HEK293 (cell line): ENCODE results near the gene DEPDC5.
"Not testable (repeated sequence)": the region's sequence is repeated elsewhere in the genome, so short reads cannot be mapped to it uniquely, and the experiment has no call there.

Experiments used
- CTCF ChIA-PET: fragments of 350-600 bp; formaldehyde crosslinking; extraction: SDS; loops from one replicate; lab custom pipeline; 2021; ENCODE audit warnings: antibody characterized with exemption; lab: Yijun Ruan, JAX
- POLR2A ChIA-PET: fragments of 300-600 bp; formaldehyde crosslinking; extraction: SDS; loops from one replicate; lab custom pipeline; 2020; ENCODE audit warnings: antibody characterized with exemption, inconsistent platforms; lab: Yijun Ruan, JAX
- H3K27ac ChIP-seq: fragments of 200-500 bp; sonication (Bioruptor generic); 2 replicates; pipeline ENCODE4 v1.5.1; 2014; ENCODE audit warnings: low read depth, low read length, control low read depth, inconsistent platforms; ENCODE audit errors: extremely low read depth
- H3K36me3 ChIP-seq, 2 experiments: fragments of 200-500 bp in 1 of 2; sonication (Bioruptor generic) in 1 of 2; 1 replicate in 1 of 2; 2 replicates in 1 of 2; pipeline ENCODE4 v1.5.1; 2014 to 2017; ENCODE audit warnings: inconsistent platforms in 2 of 2, low read length in 2 of 2; ENCODE audit not compliant: control insufficient read depth in 2 of 2, insufficient read depth in 1 of 2
- H3K4me1 ChIP-seq: fragments of 200-500 bp; sonication (Bioruptor generic); 2 replicates; pipeline ENCODE4 v1.5.1; 2014; ENCODE audit warnings: mild to moderate bottlenecking, low read length, inconsistent platforms; ENCODE audit not compliant: control insufficient read depth, insufficient read depth
- H3K4me3 ChIP-seq: 2 replicates; pipeline ENCODE4 v1.5.1; 2011; ENCODE audit warnings: low read depth, mild to moderate bottlenecking, control low read depth, low read length, moderate library complexity
- H3K9me3 ChIP-seq: fragments of 200-500 bp; sonication (Bioruptor generic); 2 replicates; pipeline ENCODE4 v1.5.1; 2014; ENCODE audit warnings: low read depth, low read length, inconsistent platforms; ENCODE audit not compliant: control insufficient read depth, insufficient read depth
- EGR2 ChIP-seq: fragments of 450-650 bp; formaldehyde crosslinking; IDR thresholded peaks from 2 replicates; pipeline ENCODE4 v1.5.1; 2016; ENCODE audit warnings: low read depth, missing biosample characterization, missing genetic modification characterization
- GLIS1 ChIP-seq: fragments of 450-650 bp; formaldehyde crosslinking; IDR thresholded peaks from 2 replicates; pipeline ENCODE4 v1.5.1; 2016; ENCODE audit warnings: missing biosample characterization, missing genetic modification characterization
- HOXC10 ChIP-seq: sonication (generic); formaldehyde crosslinking; IDR thresholded peaks from 2 replicates; pipeline ENCODE4 v1.8.1; 2023; ENCODE audit warnings: mild to moderate bottlenecking, missing genetic modification reagents
- KLF10 ChIP-seq: fragments of 450-650 bp; IDR thresholded peaks from 2 replicates; pipeline ENCODE4 v1.5.1; 2018; ENCODE audit warnings: missing biosample characterization, mild to moderate bottlenecking, missing genetic modification characterization
- MZF1 ChIP-seq: fragments of 450-650 bp; formaldehyde crosslinking; IDR thresholded peaks from 2 replicates; pipeline ENCODE4 v1.5.1; 2017; ENCODE audit warnings: missing biosample characterization, missing genetic modification characterization, borderline replicate concordance
- SP2 ChIP-seq: fragments of 450-650 bp; formaldehyde crosslinking; IDR thresholded peaks from 2 replicates; pipeline ENCODE4 v1.5.1; 2016; ENCODE audit warnings: missing biosample characterization, missing genetic modification characterization
- ZFP37 ChIP-seq: fragments of 450-650 bp; formaldehyde crosslinking; IDR thresholded peaks from 2 replicates; pipeline ENCODE4 v1.5.1; 2016; ENCODE audit warnings: missing biosample characterization, missing genetic modification characterization
- ZNF10 ChIP-seq: fragments of 450-650 bp; formaldehyde crosslinking; IDR thresholded peaks from 2 replicates; pipeline ENCODE4 v1.5.1; 2017; ENCODE audit warnings: missing biosample characterization, missing genetic modification characterization
- ZNF211 ChIP-seq: fragments of 450-650 bp; formaldehyde crosslinking; IDR thresholded peaks from 2 replicates; pipeline ENCODE4 v1.5.1; 2016; ENCODE audit warnings: low read depth, missing biosample characterization, missing genetic modification characterization
- ZNF223 ChIP-seq: fragments of 450-650 bp; formaldehyde crosslinking; IDR thresholded peaks from 2 replicates; pipeline ENCODE4 v1.5.1; 2016; ENCODE audit warnings: missing biosample characterization, missing genetic modification characterization
- ZNF24 ChIP-seq: fragments of 450-650 bp; formaldehyde crosslinking; IDR thresholded peaks from 2 replicates; pipeline ENCODE4 v1.5.1; 2016; ENCODE audit warnings: missing biosample characterization, missing genetic modification characterization
- ZNF404 ChIP-seq: fragments of 450-650 bp; formaldehyde crosslinking; IDR thresholded peaks from 2 replicates; pipeline ENCODE4 v1.5.1; 2017; ENCODE audit warnings: missing biosample characterization, missing genetic modification characterization
- ZNF423 ChIP-seq: fragments of 450-650 bp; formaldehyde crosslinking; IDR thresholded peaks from 2 replicates; pipeline ENCODE4 v1.5.1; 2016; ENCODE audit warnings: missing biosample characterization, missing genetic modification characterization
- ZNF600 ChIP-seq: fragments of 450-650 bp; formaldehyde crosslinking; IDR thresholded peaks from 2 replicates; pipeline ENCODE4 v1.5.1; 2016; ENCODE audit warnings: missing biosample characterization, missing genetic modification characterization
- ZNF677 ChIP-seq: fragments of 450-650 bp; IDR thresholded peaks from 2 replicates; pipeline ENCODE4 v1.5.0; 2018; ENCODE audit warnings: missing biosample characterization, mild to moderate bottlenecking, missing genetic modification characterization, moderate library complexity
- ZNF777 ChIP-seq: fragments of 450-650 bp; formaldehyde crosslinking; IDR thresholded peaks from 2 replicates; pipeline ENCODE4 v1.5.1; 2017; ENCODE audit warnings: missing biosample characterization, missing genetic modification characterization, borderline replicate concordance
- ZSCAN23 ChIP-seq: fragments of 450-650 bp; formaldehyde crosslinking; IDR thresholded peaks from 2 replicates; pipeline ENCODE4 v1.5.1; 2016; ENCODE audit warnings: missing biosample characterization, missing genetic modification characterization
- ZSCAN5A ChIP-seq: fragments of 450-650 bp; formaldehyde crosslinking; IDR thresholded peaks from 2 replicates; pipeline ENCODE4 v1.5.1; 2016; ENCODE audit warnings: missing biosample characterization, missing genetic modification characterization
- TF ChIP-seq, protein P1 (sequence below): fragments of 450-650 bp; formaldehyde crosslinking; IDR thresholded peaks from 2 replicates; pipeline ENCODE4 v1.5.1; 2016; ENCODE audit warnings: missing biosample characterization, missing genetic modification characterization
- TF ChIP-seq, protein P2 (sequence below): sonication (generic); formaldehyde crosslinking; IDR thresholded peaks from 2 replicates; pipeline ENCODE4 v1.8.1; 2022; ENCODE audit warnings: mild to moderate bottlenecking, moderate library complexity, missing genetic modification reagents
- TF ChIP-seq, protein P3 (sequence below): fragments of 450-650 bp; formaldehyde crosslinking; IDR thresholded peaks from 2 replicates; pipeline ENCODE4 v1.5.1; 2016; ENCODE audit warnings: missing biosample characterization, missing genetic modification characterization
- TF ChIP-seq, protein P4 (sequence below): fragments of 450-650 bp; formaldehyde crosslinking; IDR thresholded peaks from 2 replicates; pipeline ENCODE4 v1.5.1; 2016; ENCODE audit warnings: missing biosample characterization, missing genetic modification characterization, borderline replicate concordance

DEPDC5 gene

GRCh38 chr22:31800065-31800464 lies 46.2 kb downstream of the DEPDC5 start (continued):
- TF ChIP-seq, protein P1, sequence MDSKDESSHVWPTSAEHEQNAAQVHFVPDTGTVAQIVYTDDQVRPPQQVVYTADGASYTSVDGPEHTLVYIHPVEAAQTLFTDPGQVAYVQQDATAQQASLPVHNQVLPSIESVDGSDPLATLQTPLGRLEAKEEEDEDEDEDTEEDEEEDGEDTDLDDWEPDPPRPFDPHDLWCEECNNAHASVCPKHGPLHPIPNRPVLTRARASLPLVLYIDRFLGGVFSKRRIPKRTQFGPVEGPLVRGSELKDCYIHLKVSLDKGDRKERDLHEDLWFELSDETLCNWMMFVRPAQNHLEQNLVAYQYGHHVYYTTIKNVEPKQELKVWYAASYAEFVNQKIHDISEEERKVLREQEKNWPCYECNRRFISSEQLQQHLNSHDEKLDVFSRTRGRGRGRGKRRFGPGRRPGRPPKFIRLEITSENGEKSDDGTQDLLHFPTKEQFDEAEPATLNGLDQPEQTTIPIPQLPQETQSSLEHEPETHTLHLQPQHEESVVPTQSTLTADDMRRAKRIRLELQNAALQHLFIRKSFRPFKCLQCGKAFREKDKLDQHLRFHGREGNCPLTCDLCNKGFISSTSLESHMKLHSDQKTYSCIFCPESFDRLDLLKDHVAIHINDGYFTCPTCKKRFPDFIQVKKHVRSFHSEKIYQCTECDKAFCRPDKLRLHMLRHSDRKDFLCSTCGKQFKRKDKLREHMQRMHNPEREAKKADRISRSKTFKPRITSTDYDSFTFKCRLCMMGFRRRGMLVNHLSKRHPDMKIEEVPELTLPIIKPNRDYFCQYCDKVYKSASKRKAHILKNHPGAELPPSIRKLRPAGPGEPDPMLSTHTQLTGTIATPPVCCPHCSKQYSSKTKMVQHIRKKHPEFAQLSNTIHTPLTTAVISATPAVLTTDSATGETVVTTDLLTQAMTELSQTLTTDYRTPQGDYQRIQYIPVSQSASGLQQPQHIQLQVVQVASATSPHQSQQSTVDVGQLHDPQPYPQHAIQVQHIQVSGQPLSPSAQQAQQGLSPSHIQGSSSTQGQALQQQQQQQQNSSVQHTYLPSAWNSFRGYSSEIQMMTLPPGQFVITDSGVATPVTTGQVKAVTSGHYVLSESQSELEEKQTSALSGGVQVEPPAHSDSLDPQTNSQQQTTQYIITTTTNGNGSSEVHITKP (tag by site-specific recombination), result no peak
- TF ChIP-seq, protein P2, sequence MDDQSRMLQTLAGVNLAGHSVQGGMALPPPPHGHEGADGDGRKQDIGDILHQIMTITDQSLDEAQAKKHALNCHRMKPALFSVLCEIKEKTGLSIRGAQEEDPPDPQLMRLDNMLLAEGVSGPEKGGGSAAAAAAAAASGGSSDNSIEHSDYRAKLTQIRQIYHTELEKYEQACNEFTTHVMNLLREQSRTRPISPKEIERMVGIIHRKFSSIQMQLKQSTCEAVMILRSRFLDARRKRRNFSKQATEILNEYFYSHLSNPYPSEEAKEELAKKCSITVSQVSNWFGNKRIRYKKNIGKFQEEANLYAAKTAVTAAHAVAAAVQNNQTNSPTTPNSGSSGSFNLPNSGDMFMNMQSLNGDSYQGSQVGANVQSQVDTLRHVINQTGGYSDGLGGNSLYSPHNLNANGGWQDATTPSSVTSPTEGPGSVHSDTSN (CRISPR knock-in tag), result no peak

DNA sequence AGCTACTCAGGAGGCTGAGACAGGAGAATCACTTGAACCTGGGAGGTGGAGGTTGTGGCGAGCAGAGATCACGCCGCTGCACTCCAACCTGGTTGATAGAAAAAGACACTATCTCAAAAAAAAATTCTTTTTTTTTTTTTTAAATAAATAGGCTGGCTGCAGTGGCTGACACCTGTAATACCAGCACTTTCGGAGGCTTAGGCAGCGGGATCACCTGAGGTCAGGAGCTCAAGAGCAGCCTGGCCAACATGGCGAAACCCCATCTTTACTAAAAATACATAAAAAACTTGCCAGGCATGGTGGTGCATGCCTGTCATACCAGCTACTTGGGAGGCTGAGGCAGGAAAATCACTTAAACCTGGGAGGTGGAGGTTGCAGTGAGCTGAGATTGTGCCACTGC lies 47.0 kb downstream of the DEPDC5 start:
- POLR2A ChIA-PET, result interaction anchor here (0.6 kb wide), 1 partner anchor 45 kb away, joined by 3 read pairs; no protein-coding TSS in a partner anchor
- H3K27ac ChIP-seq, CTCF ChIA-PET, H3K4me3 ChIP-seq, H3K9me3 ChIP-seq, H3K4me1 ChIP-seq: not testable (repeated sequence)
- H3K36me3 ChIP-seq, result peaks cover 40 to 73% of the 10 kb centered on the region in 2 experiments

DNA sequence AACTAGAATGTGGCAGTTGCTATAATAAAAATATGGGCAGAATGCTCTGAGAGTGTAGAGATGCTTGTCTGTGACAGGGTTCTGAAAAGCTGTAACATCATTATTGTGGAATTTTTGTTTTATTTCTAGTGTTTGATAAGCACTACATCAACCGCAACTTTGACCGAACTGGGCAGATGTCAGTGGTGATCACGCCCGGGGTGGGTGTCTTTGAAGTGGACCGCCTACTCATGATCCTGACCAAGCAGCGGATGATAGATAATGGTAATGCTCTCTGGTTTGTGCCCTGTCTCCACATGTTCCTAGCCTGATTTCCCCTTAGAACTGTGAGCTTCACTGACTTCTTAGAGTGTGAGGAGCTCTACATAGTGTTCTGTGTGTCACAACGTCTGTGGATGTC lies 48.8 kb downstream of the DEPDC5 start:
- TF ChIP-seq ZNF600 (tag by site-specific recombination), result no peak
- no peak for TF ChIP-seq ZNF10 (tag by site-specific recombination)
- TF ChIP-seq, protein P3, sequence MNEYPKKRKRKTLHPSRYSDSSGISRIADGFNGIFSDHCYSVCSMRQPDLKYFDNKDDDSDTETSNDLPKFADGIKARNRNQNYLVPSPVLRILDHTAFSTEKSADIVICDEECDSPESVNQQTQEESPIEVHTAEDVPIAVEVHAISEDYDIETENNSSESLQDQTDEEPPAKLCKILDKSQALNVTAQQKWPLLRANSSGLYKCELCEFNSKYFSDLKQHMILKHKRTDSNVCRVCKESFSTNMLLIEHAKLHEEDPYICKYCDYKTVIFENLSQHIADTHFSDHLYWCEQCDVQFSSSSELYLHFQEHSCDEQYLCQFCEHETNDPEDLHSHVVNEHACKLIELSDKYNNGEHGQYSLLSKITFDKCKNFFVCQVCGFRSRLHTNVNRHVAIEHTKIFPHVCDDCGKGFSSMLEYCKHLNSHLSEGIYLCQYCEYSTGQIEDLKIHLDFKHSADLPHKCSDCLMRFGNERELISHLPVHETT (tag by site-specific recombination), result no peak
- no peak for TF ChIP-seq ZNF223 (tag by site-specific recombination)
- TF ChIP-seq SP2 (tag by site-specific recombination), result no peak
- TF ChIP-seq ZNF404, result no peak
- no peak for TF ChIP-seq MZF1 (tag by site-specific recombination)
- H3K36me3 ChIP-seq, result peaks cover 47 to 83% of the 10 kb centered on the region in 2 experiments
- POLR2A ChIA-PET, result no interaction called here

GRCh38 chr22:31806751-31807150 lies 52.9 kb downstream of the DEPDC5 start:
- Histone ChIP-seq H3K9me3 (no peaks in the 10 kb centered on the region), H3K4me3 (no peak overlapping the region), H3K4me1 (no peaks in the 10 kb centered on the region), H3K36me3 (peaks cover 37 to 86% of the 10 kb centered on the region in 2 experiments), H3K27ac (no peak overlapping the region)
- TF ChIP-seq ZNF211 (tag by site-specific recombination) (no peak), ZNF777 (tag by site-specific recombination) (no peak), ZFP37 (tag by site-specific recombination) (no peak), ZSCAN23 (tag by site-specific recombination) (no peak), ZSCAN5A (tag by site-specific recombination) (no peak), KLF10 (tag by site-specific recombination) (no peak), ZNF423 (tag by site-specific recombination) (no peak), EGR2 (no peak), HOXC10 (CRISPR knock-in tag) (no peak), ZNF677 (tag by site-specific recombination) (no peak), GLIS1 (no peak), ZNF24 (tag by site-specific recombination) (no peak)
- TF ChIP-seq, protein P4, sequence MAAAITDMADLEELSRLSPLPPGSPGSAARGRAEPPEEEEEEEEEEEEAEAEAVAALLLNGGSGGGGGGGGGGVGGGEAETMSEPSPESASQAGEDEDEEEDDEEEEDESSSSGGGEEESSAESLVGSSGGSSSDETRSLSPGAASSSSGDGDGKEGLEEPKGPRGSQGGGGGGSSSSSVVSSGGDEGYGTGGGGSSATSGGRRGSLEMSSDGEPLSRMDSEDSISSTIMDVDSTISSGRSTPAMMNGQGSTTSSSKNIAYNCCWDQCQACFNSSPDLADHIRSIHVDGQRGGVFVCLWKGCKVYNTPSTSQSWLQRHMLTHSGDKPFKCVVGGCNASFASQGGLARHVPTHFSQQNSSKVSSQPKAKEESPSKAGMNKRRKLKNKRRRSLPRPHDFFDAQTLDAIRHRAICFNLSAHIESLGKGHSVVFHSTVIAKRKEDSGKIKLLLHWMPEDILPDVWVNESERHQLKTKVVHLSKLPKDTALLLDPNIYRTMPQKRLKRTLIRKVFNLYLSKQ (tag by site-specific recombination), result no peak
- CTCF ChIA-PET, result no interaction called here
- POLR2A ChIA-PET, result no interaction called here

More for the DNA sequence above, 48.8 kb downstream of the DEPDC5 start:
- H3K9me3 ChIP-seq, result no peaks in the 10 kb centered on the region
- H3K4me1 ChIP-seq, result no peaks in the 10 kb centered on the region
- CTCF ChIA-PET, result no interaction called here
- H3K4me3 ChIP-seq, result no peak overlapping the region
- H3K27ac ChIP-seq, result no peak overlapping the region
